CD4-positive, alpha-beta T cell treated with Interleukin-1 beta for 1 hour (primary cell): ENCODE results near the gene AGRN.
"Not testable (repeated sequence)": the region's sequence is repeated elsewhere in the genome, so short reads cannot be mapped to it uniquely, and the experiment has no call there.

Source experiments
- DNase-seq, 2 donors: peaks; one replicate each; pipeline ENCODE4 v3.0.0-alpha.2; 2020 to 2022

Gene AGRN

DNA sequence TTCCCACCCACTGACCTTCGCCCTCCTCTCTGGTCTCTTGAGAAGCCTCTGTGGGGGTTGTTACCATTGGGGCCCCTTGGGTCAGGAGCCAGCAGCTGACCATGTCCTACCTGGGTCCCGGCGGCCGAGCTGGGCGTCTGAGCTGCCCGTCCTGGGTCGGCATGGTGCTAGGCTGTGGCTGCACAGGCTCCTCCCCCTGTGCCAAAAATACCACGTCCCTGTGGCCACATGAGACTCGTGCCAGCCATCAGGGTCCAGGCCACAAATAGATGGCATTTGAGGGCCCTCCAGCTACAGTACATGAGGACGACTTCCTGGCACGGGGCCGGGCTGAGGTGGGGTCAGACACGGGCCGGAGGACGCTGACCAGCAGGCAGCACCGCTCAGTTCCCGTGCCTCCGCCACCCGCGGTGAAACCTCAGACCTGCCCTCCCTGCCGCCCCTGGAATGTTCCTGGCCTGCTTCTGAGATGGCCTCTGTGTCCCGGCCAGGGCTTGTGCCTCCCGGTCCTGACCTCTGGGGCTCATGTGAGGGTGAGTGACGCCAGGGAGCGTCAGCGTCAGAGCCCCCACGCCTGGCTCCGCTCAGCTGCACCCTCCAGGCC is 37.9 kb upstream of the AGRN start, which contains the start of gene PERM1:
PERM1 (minus strand) TSS at position 139 of the 604 bp plus-strand sequence. CDS start 1,064 bp downstream, outside the sequence.
- no peak for DNase-seq

DNA sequence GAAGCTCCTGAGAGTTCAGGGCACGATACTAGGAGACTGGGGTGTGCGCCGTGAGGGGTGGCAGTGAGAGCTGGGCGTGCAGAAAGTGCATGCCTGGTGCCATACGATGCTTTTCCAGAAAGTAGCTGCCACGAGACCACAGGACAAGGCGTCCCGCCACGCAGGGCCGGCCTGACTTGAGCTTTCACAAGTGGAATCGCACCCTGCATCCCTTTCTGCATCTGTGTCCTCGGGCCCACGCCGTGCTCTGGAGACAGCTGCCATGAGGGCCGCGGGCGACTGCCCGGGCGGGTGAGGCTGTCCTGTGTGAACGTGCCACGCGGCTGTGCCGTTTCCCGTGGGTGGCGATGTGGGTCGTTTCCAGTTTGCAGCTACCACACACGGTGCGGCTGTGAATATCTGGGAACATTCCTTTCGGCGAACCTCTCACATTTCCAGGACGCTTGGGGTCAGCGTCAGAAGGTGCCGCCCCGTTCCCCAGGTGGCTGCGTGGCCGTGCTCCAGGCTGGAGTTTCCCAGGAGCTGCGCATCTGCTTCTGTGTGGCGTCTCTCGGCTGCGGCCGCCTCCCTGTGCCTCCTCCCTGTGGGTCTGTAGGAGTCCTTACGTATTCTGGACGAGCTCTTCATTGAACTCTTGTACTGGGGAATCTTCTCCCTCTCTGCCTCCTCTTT is 37.0 kb upstream of the AGRN start:
- DNase-seq, result no peak

DNA sequence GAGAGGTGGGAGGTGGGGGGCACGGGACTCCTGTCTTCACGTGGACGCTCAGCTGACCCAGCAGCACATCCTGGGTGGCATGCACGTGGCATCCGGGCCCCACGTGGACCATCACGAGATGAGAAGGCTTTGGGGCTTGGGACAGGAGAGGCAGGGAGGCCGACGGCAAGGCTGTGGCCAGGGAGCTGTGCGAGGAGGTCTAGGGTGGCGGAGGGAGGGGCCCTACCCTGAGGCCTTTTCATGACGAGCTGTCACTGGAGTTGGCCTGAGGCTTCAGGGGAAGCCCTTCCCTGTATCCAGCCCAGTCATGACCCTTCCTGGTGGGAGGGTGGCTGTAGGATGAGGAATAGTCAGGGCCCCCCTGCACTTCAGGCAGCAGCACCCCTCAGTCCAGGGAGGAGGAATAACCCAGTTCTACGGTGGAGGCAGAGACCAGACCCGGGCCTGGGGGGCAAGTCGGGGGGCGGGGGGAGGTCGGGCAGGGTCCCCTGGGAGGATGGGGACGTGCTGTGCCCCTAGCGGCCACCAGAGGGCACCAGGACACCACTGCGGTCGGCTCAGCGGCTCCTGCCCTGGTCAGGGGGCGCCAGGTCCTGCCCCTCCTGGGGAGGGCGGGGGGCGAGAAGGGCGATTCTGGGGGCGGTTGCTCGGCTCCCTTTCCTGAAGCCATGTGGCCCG is 36.0 kb upstream of the AGRN start:
- peak; percentile 54 to 58 for DNase-seq

DNA sequence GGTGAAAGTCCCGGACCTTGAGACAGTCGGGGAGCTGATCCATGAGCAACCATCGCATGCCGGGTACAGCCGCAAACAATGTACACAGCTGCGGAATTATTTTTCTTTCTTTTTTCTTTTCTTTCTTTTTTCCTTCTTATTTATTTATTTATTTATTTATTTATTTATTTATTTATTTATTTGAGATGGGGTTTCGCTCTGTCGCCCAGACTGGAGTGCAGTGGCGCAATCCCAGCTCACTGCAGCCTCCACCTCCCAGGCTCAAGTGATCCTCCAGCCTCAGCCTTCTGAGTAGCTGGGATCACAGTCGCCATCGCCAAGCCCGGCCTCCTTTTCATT is 35.5 kb upstream of the AGRN start:
- no peak for DNase-seq

DNA sequence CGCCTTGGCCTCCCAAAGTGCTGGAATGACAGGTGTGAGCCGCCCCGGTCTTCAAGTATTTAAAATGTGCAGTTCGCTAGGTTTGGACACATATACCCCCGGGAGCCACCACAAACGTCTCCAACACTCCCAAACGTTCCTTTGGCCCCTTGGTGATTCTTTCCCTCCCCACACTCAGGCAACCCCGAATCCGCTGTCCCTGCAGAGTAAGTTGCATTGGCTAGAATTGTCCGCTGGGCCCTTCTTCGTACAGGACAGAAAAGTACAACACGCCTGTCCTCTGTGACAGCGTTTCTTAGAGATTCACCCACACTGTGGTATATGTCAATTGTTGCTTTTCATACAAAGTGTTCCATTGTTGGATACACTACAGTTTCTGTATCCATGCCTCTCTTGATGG is 34.8 kb upstream of the AGRN start:
- DNase-seq, result no peak

DNA sequence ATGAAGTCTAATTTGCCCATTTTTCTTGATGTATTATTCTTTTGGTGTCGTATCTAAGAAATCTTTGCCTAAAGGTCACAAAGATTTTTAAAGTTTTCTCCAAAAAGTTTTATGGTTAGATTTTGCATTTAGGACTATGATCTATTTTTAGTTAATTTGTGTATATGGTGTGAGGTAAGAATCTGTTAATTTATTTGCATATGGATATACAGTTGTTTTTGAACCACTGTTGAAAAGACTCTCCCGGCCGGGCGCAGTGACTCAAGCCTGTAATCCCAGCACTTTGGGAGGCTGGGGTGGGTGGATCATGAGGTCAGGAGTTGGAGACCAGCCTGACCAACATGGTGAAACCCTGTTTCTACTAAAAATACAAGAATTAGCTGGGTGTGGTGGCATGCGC is 31.9 kb upstream of the AGRN start:
- not testable (repeated sequence) for DNase-seq

DNA sequence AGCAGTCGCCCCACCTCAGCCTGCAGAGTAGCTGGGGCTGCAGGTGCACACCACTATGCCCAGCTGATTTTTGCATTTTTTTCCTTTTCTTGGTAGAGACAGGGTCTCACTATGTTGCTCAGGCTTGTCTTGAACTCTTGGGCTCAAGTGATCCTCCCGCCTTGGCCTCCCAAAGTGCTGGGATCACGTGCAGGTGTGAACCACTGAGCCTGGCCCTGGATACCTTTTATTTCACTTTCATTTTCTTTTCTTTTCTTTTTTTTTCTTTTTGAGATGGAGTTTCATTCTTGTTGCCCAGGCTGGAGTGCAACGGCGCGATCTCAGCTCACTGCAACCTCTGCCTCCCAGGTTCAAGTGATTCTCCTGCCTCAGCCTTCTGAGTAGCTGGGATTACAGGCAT is 28.6 kb upstream of the AGRN start:
- DNase-seq, result not testable (repeated sequence)

DNA sequence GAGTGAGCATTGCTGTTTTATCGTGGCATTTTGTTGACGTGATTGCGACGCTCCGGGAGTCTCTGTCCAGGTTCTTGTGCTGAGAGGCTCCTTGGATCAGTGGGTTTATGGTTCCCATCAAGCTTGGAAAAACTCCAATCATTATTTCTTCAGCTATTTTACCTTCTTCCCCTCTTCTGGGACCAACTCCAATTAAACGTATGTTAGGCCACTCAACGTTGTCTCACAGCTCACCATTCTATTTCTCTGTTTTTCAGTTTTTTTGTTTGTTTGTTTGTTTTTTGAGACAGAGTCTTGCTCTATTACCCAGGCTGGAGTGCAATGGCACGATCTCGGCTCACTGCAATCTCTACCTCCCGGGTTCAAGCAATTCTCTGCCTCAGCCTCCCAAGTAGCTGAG is 28.0 kb upstream of the AGRN start:
- DNase-seq, result no peak

DNA sequence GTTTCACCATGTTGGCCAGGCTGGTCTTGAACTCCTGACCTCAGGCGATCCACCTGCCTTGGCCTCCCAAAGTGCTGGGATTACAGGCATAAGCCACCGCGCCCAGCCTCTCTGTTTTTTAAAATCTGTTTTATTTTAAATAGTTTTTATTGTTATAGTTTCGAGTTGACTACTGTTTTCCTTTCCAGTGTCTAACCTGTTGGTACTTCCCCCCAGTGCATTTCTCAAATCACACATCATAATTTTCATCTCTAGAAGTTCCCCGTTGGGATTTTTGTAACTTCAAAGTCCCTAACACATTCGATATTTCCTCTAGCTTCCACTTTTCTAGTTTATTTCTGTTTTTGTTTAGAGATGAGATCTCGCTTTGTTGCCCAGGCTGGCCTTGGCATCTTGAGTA is 27.6 kb upstream of the AGRN start:
- DNase-seq, result no peak

DNA sequence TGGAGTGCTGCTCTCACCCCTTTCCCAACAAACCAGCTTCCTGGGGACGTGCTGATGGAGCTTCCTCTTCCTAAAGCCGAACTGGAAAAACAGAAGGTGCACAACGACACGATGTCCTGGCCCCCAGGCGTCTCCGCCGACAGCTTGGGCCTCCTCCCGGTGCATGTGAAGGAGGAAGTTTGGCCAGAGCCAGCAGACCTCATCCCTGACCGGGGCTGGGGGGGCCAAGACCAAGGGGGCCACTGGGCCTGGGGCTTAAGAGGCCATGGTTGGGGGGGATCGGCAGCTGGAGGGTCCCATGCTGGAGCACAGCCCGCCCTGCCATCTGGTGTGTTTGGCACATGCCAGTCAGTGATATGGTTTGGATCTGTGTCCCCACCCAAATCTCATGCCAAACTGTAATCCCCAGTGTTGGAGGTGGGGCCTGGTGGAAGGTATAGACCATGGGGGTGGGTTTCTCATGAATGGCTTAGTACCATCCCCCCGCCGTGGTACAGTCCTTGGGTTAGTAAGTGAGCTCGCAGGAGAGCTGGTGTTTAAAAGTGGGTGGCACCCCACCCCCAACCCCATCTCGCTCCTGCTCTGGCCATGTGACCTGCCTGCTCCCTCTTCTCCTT is 26.4 kb upstream of the AGRN start:
- no peak for DNase-seq

DNA sequence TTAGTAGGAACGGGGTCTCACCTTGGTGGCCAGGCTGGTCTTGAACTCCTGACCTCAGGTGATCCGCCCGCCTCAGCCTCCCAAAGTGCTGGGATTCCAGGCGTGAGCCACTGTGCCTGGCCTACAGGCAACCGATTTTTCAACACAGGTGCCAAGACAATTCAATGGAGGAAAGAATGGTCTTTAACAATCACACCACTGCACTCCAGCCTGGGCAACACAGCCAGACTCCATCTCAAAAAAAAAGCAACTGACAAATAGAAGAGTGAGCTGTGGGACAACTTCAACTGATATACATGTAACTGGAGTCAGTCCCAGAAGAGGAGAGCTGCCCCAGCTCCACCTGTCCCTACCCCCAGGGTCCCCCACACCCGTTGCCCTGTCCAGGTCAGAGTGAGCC is 25.4 kb upstream of the AGRN start:
- DNase-seq, result not testable (repeated sequence)

DNA sequence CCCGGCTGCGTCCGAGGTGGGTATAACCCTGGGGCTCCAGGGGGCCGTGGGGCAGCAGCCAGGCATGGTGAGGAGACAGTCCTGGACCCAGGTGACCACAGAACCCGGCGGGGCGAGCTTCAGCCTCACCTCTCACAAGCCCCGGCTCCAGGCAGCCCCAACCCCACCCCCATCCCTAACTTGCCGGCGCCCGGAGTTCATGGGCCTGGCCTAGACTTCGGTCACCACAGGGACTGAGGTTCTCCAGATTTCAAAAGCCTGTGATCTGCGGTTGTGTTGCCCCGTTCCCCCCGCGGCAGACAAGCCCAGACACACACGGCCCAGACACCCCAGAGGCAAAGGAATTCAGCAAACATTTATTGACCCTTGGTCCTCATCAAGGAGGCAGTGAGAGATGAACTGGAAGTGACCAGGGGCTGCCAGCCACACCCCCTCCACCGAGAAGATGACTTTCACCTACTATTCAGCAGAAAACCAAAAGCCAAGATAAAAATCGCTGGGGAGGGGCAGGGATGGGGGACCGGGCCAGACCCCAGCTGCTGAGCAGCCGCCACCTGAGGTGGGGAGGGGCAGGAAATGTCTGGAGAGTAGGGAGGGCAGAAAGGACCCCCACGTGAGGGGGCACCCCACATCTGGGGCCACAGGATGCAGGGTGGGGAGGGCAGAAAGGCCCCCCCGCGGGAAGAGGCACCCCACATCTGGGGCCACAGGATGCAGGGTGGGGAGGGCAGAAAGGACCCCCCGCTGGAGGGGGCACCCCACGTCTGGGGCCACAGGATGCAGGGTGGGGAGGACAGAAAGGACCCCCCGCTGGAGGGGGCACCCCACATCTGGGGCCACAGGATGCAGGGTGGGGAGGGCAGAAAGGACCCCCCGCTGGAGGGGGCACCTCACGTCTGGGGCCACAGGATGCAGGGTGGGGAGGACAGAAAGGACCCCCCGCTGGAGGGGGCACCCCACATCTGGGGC is 24.0 kb upstream of the AGRN start:
- DNase-seq, result no peak

DNA sequence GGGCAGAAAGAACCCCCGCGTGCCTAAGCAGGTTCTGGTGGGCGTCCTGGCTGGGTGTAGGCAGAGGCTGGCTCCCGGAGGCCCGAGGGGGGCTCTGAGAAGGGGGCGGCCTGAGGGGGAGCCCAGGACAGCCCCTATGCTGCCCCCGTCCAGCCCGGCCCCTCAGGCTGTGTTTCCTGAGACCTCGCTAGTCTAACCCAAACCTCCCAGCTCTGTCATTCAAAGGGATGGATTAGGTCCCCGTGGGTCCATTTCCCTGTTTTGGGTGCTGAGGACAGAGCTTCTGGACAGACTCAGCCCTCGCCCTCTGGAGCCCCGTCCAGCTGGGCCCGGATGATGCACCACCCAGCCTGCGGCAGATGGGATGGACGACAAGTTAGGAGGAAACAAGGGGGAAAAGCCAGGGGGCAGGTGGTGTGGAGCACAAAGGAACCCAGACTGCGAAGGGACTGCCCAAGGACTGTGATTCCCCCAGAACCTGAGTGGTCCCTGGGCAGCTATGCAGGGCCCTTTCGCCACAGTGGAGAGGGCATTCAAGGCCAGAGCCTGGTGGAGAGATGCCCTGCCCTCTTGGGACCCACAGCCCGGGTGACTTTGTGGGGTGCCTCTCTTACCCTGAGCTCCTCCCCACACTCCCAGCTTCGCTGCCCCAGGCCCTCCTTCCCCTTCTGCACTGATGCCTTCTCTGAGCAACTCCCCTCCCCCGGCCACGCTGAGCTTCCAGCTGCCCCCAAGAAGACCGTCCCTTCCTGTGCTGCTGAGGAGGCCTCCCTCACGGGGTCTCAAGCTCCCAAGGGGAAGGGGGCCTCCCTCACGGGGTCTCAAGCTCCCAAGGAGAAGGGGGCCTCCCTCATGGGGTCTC is 22.8 kb upstream of the AGRN start:
- DNase-seq, result no peak

DNA sequence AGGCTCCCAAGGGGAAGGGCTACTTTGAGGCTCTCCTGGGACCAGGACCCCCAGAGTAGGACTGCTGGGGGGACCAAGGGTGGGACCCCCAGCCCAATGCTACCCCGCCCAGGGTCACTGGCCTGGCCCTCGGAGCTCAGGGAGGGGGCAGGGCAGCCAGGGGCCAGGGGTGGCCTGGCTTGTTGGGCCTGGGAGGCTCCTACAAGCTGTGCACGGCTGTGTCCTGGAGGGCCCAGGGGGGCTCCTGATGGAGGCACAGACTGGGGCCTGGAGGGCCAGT is 22.3 kb upstream of the AGRN start:
- no peak for DNase-seq

DNA sequence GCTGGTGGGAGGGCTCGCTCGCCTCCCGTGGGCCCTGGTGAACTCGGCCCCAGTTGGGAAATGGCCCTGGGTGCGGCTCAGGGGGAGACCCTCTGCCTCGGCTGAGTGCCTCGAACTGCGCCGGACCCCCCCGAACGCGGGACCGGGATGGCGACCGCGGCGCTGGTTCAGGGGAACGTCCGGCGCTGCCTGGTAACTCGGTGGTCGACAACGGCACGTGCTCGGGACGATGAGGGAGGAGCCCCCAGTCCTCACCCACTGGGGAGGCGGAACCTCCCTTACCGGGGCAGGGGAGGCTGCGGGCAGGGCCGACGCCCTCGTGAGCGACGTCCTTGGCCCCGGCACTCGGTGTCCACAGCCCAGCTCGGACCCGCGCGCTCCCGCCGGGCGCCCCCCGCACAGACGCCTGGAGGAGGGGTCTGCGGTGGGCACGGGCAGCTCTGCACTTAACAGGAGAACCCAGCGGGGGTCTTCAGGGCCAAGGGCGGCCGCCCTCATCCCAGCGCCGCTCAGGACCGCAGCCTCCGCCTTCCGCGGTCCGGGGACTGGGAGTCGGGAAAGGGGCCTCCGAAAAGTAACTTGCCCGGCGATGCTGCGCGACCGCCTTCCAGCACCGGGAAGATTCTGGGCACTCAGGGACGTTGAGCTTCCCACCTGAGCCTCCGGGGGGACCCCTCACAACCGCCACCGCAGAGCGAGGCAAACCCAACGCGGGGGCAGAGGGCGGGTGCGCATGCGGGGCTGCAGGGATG is 21.8 kb upstream of the AGRN start:
- DNase-seq, result no peak

DNA sequence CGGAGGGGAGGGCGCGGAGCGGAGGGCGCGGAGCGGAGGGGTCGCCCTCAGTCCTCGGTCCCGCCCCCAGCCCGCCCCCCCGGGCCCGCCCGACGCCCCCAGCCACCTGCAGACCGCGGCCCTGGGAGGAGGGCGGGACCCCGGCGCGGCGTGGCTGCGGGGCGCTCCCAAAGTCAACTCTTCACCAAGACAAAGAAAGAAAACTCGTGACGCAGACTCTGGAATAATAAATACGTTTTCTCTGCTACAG is 21.2 kb upstream of the AGRN start:
- no peak for DNase-seq

DNA sequence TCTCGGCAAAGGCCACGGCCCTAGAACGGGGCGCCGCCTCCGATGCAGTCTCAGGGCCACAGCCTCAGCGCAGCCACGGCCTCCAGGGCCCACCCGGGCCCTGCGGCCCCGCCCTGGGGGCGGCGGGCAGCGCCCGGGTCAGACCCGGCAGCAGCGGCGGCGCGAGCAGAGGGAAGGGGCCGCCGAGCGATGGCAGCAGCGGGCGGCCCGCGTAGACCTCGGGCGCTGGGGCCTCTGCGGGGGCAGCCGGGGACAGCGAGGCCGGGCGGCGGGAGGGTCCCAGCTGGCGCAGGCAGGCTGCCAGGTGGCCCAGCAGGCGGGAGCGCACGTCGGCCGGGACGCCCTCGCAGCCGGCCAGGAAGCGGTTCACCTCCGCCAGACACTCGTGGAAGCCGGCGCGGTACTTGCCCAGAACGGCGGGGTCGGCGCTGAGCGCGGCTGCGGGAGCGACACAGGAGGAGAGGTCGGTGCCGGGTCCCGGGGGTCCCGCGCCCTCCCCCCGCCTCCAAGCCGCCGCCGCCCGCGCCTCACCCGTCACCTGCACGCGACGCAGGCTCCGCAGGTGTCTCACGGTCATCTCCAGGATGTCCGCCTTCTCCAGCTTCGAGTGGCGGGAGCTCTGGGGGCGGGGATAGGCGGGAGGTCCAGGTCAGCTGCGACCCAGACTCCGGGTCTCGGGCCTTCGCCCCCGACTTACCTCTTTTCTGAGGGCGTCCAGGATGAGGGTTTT is 20.8 kb upstream of the AGRN start:
- DNase-seq, result peak; percentile 37 to 42

DNA sequence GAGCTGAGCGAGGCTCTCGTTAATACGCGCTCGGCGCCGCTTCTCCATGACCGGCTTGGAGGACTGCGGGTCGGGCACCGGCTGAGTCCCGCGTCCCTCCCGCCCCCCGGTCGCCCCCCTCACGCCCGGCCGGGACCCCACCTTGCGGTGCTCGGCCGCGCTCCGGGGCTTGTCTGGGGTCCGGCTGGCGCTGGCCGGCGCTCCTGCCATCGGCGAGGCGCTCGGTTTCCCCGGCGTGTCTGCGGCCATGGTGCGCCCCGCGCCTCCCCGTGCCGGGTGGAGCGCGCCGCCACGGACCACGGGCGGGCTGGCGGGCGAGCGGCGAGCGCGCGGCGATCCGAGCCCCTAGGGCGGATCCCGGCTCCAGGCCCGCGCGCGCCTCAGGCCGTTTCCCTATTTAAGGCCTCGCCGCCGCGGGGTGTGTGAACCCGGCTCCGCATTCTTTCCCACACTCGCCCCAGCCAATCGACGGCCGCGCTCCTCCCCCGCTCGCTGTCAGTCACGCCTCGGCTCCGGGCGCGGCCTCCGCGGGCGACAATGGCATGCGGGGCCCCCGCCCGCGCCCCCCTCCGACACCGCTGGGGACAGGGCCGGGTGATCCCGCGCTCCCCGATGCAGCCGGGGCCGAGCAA is 20.1 kb upstream of the AGRN start, which contains the start of gene HES4:
HES4 (minus strand) TSS at position 373 of the 632 bp plus-strand sequence; CDS start at position 249, 124 bp downstream.
- peak; percentile 66 to 82 for DNase-seq

DNA sequence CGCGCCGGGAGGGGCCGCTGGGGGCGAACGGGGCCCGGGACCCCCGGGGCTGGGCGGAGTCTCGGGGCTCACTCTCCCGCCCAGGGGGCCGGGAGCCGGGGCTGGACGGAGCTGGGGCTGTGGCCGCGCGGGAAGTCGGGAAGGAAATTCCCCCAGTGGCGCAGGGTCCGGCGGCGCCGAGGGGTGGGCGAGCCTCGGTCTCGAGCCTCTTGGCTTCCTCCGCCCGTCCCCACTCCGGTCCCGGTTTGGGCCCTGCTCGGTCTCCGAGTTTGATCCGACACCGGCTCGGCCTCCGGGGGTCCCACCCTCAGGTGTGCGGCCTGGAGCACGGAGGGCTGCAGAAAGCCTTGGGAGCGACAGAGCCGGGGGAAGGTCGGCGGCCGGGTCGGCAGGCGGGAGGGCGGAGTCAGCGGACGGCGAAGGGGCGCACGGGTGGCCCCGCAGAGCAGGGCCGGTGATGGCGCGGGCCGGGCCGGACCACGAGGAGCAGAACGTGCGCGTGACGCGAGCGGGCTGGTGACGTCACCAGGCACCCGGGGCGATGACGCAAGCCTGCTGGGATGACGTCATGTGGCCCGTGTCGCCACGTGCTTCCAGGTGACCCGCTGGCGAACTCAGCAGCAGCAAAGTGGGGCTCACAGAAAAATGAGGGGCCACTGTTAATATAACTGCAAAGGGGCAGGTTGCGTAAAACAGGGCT is 19.4 kb upstream of the AGRN start:
- DNase-seq, result peak; percentile 75 to 87
